SK-N-SH treated with all-trans-retinoic acid at 6 μM for 48 hours (cell line): ENCODE measurements around the gene WFS1.

Source experiments
- ATAC-seq: fragments of 200-7000 bp; cut with Tn5 transposase; 3 replicates; pipeline ENCODE4 v1.9.1; 2020; ENCODE audit warnings: mild to moderate bottlenecking, moderate library complexity
- BACH2 ChIP-seq: fragments of 250-450 bp; sonication (Bioruptor Pico); IDR thresholded peaks from 2 replicates; pipeline ENCODE4 v1.9.0; 2021; ENCODE audit warnings: mild to moderate bottlenecking, borderline replicate concordance
- CSDC2 ChIP-seq: fragments of 250-450 bp; sonication (Bioruptor Pico); IDR thresholded peaks from 2 replicates; pipeline ENCODE4 v1.5.0; 2020; ENCODE audit warnings: mild to moderate bottlenecking, moderate library complexity
- ESRRG ChIP-seq: fragments of 250-450 bp; sonication (Bioruptor Pico); IDR thresholded peaks from 2 replicates; pipeline ENCODE4 v1.6.1; 2021; ENCODE audit warnings: mild to moderate bottlenecking
- GLIS3 ChIP-seq: fragments of 250-450 bp; sonication (Bioruptor Pico); IDR thresholded peaks from 2 replicates; pipeline ENCODE4 v1.5.0; 2020; ENCODE audit warnings: mild to moderate bottlenecking, moderate library complexity
- ISL1 ChIP-seq: fragments of 250-450 bp; sonication (Bioruptor Pico); IDR thresholded peaks from 2 replicates; pipeline ENCODE4 v2.1.2; 2022; ENCODE audit warnings: mild to moderate bottlenecking, moderate library complexity
- OSR1 ChIP-seq: fragments of 250-450 bp; sonication (Bioruptor Pico); IDR thresholded peaks from 2 replicates; pipeline ENCODE4 v1.8.0; 2022; ENCODE audit warnings: moderate library complexity, mild to moderate bottlenecking, inconsistent platforms
- PPARA ChIP-seq: fragments of 250-450 bp; sonication (Bioruptor Pico); IDR thresholded peaks from 2 replicates; pipeline ENCODE4 v1.5.0; 2020; ENCODE audit warnings: mild to moderate bottlenecking, borderline replicate concordance
- RARB ChIP-seq: fragments of 250-450 bp; sonication (Bioruptor Pico); IDR thresholded peaks from 2 replicates; pipeline ENCODE4 v1.8.0; 2021; ENCODE audit warnings: mild to moderate bottlenecking, moderate library complexity
- SNAI2 ChIP-seq: fragments of 250-450 bp; sonication (Bioruptor Pico); IDR thresholded peaks from 2 replicates; pipeline ENCODE4 v1.5.0; 2020; ENCODE audit warnings: mild to moderate bottlenecking, moderate library complexity
- TCF4 ChIP-seq: fragments of 250-450 bp; sonication (Bioruptor Pico); IDR thresholded peaks from 2 replicates; pipeline ENCODE4 v1.8.0; 2021; ENCODE audit warnings: mild to moderate bottlenecking, moderate library complexity, borderline replicate concordance
- TOX ChIP-seq: fragments of 250-450 bp; sonication (Bioruptor Pico); IDR thresholded peaks from 2 replicates; pipeline ENCODE4 v1.8.0; 2021; ENCODE audit warnings: mild to moderate bottlenecking, moderate library complexity, borderline replicate concordance
- ZC3H10 ChIP-seq: fragments of 250-450 bp; sonication (Bioruptor Pico); IDR thresholded peaks from 2 replicates; pipeline ENCODE4 v1.5.1; 2021; ENCODE audit warnings: mild to moderate bottlenecking, moderate library complexity
- ZFP3 ChIP-seq: fragments of 250-450 bp; sonication (Bioruptor Pico); IDR thresholded peaks from 2 replicates; pipeline ENCODE4 v1.5.0; 2020; ENCODE audit warnings: mild to moderate bottlenecking, moderate library complexity
- ZFP30 ChIP-seq: fragments of 450-650 bp; formaldehyde crosslinking; IDR thresholded peaks from 2 replicates; pipeline ENCODE4 v1.5.0; 2022; ENCODE audit warnings: mild to moderate bottlenecking, moderate library complexity
- ZNF565 ChIP-seq: fragments of 450-650 bp; formaldehyde crosslinking; conservative IDR thresholded peaks from 2 replicates; pipeline ENCODE4 v1.5.0; 2020; ENCODE audit warnings: low read depth, mild to moderate bottlenecking, moderate library complexity
- ZNF70 ChIP-seq: fragments of 450-650 bp; formaldehyde crosslinking; IDR thresholded peaks from 2 replicates; pipeline ENCODE4 v1.5.0; 2020; ENCODE audit warnings: mild to moderate bottlenecking, moderate library complexity
- ZNF8 ChIP-seq: fragments of 450-650 bp; formaldehyde crosslinking; IDR thresholded peaks from 2 replicates; pipeline ENCODE4 v1.5.0; 2020; ENCODE audit warnings: mild to moderate bottlenecking, moderate library complexity
- TF ChIP-seq, protein P1 (sequence below): fragments of 250-450 bp; sonication (Bioruptor Pico); IDR thresholded peaks from 2 replicates; pipeline ENCODE4 v1.5.1; 2021; ENCODE audit warnings: mild to moderate bottlenecking, moderate library complexity
- TF ChIP-seq, protein P2 (sequence below): fragments of 250-450 bp; sonication (Bioruptor Pico); IDR thresholded peaks from 2 replicates; pipeline ENCODE4 v1.5.1; 2020; ENCODE audit warnings: low read depth, mild to moderate bottlenecking, moderate library complexity
- TF ChIP-seq, protein P3 (sequence below): fragments of 250-450 bp; sonication (Bioruptor Pico); IDR thresholded peaks from 2 replicates; pipeline ENCODE4 v1.5.0; 2020; ENCODE audit warnings: mild to moderate bottlenecking, moderate library complexity
- TF ChIP-seq, protein P4 (sequence below): fragments of 250-450 bp; sonication (Bioruptor Pico); IDR thresholded peaks from 2 replicates; pipeline ENCODE4 v1.8.0; 2020; ENCODE audit warnings: mild to moderate bottlenecking, moderate library complexity, borderline replicate concordance
- TF ChIP-seq, protein P5 (sequence below): fragments of 250-450 bp; sonication (Bioruptor Pico); IDR thresholded peaks from 2 replicates; pipeline ENCODE4 v1.8.0; 2021; ENCODE audit warnings: low read depth, mild to moderate bottlenecking, moderate library complexity, borderline replicate concordance

The WFS1 gene

DNA sequence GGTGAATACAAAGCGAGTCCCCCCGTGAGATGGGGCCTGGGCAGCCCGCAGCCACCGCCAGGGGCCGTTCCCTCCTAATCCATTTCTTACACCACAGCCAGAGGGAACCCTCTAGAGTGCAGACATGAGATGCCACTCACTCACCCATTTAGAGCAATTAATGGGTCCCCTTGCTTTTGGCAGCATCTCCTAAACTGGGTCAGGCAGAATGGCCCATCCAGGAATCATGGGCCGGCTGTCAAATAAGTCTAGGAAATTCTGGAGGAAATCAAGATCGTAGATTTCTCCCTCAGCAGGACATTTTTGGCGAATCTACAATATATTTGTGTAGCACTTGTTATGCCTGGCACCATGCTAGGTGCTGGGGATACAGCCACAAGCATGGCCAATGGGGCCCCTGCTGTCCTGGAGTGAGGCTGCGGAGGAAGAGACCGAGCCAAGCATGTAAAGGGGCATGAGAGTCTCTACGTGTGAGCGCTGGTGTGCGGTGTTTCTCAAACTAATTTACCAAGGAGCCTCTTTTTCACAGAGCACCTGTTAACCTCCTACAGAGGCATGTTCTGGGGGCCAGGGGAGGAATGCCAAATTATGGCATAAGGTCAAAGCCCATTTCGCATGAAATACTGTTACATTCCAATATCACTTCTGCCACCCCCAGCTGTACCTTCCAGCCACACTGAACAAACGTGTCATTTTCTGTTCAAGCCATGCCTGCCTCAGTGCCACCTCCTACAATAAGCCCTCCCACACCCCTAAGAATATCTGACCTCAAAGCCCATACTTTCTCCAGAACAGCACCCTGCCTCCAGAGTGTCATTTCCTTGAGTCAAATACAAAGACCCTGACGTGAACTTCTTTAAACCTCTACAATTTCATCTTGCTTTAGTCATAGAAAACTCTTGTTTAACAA is 41.2 kb upstream of the WFS1 start:
- no peak for ATAC-seq
- no peak for TF ChIP-seq CSDC2 (CRISPR knock-in tag)

DNA sequence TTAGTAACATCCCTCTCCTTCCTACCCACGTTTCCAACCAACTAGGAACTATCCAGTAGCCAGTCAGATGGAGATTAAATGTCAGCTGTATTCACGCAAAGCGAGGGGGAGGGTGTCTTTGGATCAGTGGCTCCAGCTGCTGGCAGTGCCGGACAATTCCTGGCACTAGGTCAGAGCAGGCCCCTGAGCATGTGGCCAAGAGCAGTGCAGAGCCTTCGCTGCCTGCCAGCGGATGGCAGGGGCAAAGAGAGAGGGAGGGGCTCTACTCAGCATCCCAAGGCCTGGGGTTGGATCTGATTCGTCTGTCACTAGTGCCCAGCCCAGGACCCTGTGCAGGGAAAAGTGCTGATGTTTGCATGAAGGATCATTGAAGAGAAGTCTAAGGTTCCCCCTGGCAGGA is 40.6 kb upstream of the WFS1 start:
- TF ChIP-seq SNAI2 (no peak), ESRRG (CRISPR knock-in tag) (no peak)
- peak; percentile 27; the same call in 1 of the 3 replicates for ATAC-seq

DNA sequence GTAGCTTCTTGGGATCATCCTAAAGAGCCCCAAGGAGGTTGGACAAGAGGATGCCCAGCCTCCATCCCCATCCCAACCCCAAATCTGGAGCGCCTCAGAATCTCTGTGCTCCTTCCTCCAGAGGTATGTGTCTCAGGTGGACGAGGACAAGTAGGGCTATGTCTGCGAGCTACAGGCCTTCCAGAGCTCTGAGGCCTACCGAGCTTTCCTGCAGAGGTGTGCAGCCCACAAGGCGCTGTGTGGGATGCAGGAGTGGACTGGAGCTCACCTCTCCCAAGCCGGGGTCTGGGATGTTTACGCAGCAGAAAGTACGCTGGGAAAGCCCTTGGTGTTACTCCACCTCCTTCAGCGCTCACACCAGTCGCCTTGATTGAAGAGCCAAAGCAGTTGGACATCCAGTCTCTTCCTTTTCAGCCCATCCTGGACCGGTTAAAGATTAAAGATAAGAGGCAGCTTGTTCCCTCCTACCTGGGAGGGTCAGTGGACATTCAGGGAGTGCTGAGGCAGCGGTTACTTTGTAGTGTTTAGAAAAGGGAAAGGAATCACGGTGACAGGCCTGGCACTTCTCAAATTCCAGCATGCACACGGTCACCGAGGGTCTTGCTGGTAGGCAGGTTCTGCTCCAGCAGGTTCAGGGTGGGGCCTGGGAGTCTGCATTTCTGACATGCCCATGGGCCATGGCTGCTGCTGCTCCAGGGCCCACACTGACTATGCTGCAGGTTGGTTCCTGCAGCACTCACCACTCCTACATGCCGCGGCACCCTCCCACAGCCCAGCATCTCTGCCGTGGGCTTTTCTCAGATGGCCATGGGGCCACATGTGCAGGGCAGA is 39.8 kb upstream of the WFS1 start:
- ATAC-seq: no peak
- TF ChIP-seq GLIS3 (CRISPR knock-in tag): no peak
- TF ChIP-seq ZNF8 (CRISPR knock-in tag): no peak
- TF ChIP-seq RARB: no peak
- TF ChIP-seq, protein P1, sequence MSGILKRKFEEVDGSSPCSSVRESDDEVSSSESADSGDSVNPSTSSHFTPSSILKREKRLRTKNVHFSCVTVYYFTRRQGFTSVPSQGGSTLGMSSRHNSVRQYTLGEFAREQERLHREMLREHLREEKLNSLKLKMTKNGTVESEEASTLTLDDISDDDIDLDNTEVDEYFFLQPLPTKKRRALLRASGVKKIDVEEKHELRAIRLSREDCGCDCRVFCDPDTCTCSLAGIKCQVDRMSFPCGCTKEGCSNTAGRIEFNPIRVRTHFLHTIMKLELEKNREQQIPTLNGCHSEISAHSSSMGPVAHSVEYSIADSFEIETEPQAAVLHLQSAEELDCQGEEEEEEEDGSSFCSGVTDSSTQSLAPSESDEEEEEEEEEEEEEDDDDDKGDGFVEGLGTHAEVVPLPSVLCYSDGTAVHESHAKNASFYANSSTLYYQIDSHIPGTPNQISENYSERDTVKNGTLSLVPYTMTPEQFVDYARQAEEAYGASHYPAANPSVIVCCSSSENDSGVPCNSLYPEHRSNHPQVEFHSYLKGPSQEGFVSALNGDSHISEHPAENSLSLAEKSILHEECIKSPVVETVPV: no peak
- no peak for TF ChIP-seq SNAI2
- TF ChIP-seq ZNF70 (CRISPR knock-in tag): no peak
- TF ChIP-seq, protein P2, sequence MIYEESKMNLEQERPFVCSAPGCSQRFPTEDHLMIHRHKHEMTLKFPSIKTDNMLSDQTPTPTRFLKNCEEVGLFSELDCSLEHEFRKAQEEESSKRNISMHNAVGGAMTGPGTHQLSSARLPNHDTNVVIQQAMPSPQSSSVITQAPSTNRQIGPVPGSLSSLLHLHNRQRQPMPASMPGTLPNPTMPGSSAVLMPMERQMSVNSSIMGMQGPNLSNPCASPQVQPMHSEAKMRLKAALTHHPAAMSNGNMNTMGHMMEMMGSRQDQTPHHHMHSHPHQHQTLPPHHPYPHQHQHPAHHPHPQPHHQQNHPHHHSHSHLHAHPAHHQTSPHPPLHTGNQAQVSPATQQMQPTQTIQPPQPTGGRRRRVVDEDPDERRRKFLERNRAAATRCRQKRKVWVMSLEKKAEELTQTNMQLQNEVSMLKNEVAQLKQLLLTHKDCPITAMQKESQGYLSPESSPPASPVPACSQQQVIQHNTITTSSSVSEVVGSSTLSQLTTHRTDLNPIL (CRISPR knock-in tag): no peak
- TF ChIP-seq ZFP3 (CRISPR knock-in tag): no peak
- no peak for TF ChIP-seq ZNF565
- TF ChIP-seq CSDC2 (CRISPR knock-in tag): no peak
- no peak for TF ChIP-seq ESRRG (CRISPR knock-in tag)
- no peak for TF ChIP-seq ISL1 (CRISPR knock-in tag)
- TF ChIP-seq ZC3H10 (CRISPR knock-in tag): no peak
- TF ChIP-seq PPARA: no peak
- no peak for TF ChIP-seq TCF4 (CRISPR knock-in tag)
- TF ChIP-seq, all 23 proteins: peak for 0

DNA sequence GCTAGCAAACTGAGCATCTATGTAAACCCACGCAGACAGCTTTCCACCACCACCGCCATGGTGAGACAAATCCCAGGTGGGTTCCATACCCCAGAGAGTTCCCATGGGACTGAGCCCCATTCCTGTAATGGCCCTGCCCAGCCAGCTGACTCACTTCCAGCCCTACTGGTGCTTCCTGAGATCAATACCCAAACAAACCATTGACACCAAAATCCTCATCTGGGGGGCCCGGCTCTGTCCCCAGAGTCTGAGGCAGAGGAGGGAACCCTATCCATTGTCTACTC is 39.2 kb upstream of the WFS1 start:
- no peak for ATAC-seq
- TF ChIP-seq ZNF8 (CRISPR knock-in tag) (no peak), PPARA (no peak), SNAI2 (no peak), OSR1 (no peak), BACH2 (no peak), ZFP30 (CRISPR knock-in tag) (no peak), RARB (no peak), ZC3H10 (CRISPR knock-in tag) (no peak), ZNF70 (CRISPR knock-in tag) (no peak), GLIS3 (CRISPR knock-in tag) (no peak), TOX (CRISPR knock-in tag) (no peak)
- TF ChIP-seq, protein P1: no peak
- TF ChIP-seq, protein P3, sequence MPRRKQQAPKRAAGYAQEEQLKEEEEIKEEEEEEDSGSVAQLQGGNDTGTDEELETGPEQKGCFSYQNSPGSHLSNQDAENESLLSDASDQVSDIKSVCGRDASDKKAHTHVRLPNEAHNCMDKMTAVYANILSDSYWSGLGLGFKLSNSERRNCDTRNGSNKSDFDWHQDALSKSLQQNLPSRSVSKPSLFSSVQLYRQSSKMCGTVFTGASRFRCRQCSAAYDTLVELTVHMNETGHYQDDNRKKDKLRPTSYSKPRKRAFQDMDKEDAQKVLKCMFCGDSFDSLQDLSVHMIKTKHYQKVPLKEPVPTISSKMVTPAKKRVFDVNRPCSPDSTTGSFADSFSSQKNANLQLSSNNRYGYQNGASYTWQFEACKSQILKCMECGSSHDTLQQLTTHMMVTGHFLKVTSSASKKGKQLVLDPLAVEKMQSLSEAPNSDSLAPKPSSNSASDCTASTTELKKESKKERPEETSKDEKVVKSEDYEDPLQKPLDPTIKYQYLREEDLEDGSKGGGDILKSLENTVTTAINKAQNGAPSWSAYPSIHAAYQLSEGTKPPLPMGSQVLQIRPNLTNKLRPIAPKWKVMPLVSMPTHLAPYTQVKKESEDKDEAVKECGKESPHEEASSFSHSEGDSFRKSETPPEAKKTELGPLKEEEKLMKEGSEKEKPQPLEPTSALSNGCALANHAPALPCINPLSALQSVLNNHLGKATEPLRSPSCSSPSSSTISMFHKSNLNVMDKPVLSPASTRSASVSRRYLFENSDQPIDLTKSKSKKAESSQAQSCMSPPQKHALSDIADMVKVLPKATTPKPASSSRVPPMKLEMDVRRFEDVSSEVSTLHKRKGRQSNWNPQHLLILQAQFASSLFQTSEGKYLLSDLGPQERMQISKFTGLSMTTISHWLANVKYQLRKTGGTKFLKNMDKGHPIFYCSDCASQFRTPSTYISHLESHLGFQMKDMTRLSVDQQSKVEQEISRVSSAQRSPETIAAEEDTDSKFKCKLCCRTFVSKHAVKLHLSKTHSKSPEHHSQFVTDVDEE: no peak
- TF ChIP-seq, protein P4, sequence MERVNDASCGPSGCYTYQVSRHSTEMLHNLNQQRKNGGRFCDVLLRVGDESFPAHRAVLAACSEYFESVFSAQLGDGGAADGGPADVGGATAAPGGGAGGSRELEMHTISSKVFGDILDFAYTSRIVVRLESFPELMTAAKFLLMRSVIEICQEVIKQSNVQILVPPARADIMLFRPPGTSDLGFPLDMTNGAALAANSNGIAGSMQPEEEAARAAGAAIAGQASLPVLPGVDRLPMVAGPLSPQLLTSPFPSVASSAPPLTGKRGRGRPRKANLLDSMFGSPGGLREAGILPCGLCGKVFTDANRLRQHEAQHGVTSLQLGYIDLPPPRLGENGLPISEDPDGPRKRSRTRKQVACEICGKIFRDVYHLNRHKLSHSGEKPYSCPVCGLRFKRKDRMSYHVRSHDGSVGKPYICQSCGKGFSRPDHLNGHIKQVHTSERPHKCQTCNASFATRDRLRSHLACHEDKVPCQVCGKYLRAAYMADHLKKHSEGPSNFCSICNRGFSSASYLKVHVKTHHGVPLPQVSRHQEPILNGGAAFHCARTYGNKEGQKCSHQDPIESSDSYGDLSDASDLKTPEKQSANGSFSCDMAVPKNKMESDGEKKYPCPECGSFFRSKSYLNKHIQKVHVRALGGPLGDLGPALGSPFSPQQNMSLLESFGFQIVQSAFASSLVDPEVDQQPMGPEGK (CRISPR knock-in tag): no peak
- TF ChIP-seq, protein P5, sequence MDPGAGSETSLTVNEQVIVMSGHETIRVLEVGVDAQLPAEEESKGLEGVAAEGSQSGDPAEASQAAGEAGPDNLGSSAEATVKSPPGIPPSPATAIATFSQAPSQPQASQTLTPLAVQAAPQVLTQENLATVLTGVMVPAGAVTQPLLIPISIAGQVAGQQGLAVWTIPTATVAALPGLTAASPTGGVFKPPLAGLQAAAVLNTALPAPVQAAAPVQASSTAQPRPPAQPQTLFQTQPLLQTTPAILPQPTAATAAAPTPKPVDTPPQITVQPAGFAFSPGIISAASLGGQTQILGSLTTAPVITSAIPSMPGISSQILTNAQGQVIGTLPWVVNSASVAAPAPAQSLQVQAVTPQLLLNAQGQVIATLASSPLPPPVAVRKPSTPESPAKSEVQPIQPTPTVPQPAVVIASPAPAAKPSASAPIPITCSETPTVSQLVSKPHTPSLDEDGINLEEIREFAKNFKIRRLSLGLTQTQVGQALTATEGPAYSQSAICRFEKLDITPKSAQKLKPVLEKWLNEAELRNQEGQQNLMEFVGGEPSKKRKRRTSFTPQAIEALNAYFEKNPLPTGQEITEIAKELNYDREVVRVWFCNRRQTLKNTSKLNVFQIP (CRISPR knock-in tag): no peak
- TF ChIP-seq, protein P2 (CRISPR knock-in tag): no peak
